ENCODE measurements around the gene SHB.

The SHB gene

GRCh38 chr9:38027714-38028113, 41.3 kb downstream of the SHB start:
- H2BK5ac ChIP-seq (ENCODE audit: low read length): no peak overlapping the region
- no peak for DNase-seq
- no peak overlapping the region for H3K56ac ChIP-seq (ENCODE audit: low read length)
- no peak overlapping the region for H3K4ac ChIP-seq (ENCODE audit: low read depth, low read length)
- H3K9ac ChIP-seq (ENCODE audit: low read length): no peak overlapping the region
- H4K5ac ChIP-seq (ENCODE audit: low read length): no peak overlapping the region
- H3K4me1 ChIP-seq (ENCODE audit: control insufficient read depth, low read depth, low read length): peaks cover 24% of the 10 kb centered on the region
- H3K36me3 ChIP-seq (ENCODE audit: control insufficient read depth, insufficient read depth, low read length): no peaks in the 10 kb centered on the region
- H2BK120ac ChIP-seq (ENCODE audit: low read depth, low read length): no peak overlapping the region
- peaks cover 94% of the 10 kb centered on the region for H3K79me2 ChIP-seq (ENCODE audit: control insufficient read depth, insufficient read depth, low read length)
- no peak overlapping the region for H3K4me2 ChIP-seq (ENCODE audit: low read length)
- H3K4me3 ChIP-seq (ENCODE audit: low read length): no peak overlapping the region
- no peak overlapping the region for H3K23ac ChIP-seq (ENCODE audit: low read length)
- no peak overlapping the region for H4K8ac ChIP-seq (ENCODE audit: low read depth, low read length)
- H3K27me3 ChIP-seq (ENCODE audit: insufficient read depth, low read length, poor library complexity): no peaks in the 10 kb centered on the region
- H2AK5ac ChIP-seq (ENCODE audit: low read length): no peak overlapping the region
- peaks cover 66% of the 10 kb centered on the region for H3K79me1 ChIP-seq (ENCODE audit: low read length)
- H2BK15ac ChIP-seq (replicated peaks; ENCODE audit: low read depth): no peak overlapping the region
- WGBS (ENCODE audit: extremely low coverage, insufficient coverage, low lambda C conversion rate): no CpG with 5 or more reads among the region's 6 CpGs
- no peak overlapping the region for H3K27ac ChIP-seq (ENCODE audit: low read depth, low read length)
- no peak overlapping the region for H3K18ac ChIP-seq (ENCODE audit: low read length)

GRCh38 chr9:38026840-38027527, 42.0 kb downstream of the SHB start:
- H3K9ac ChIP-seq (ENCODE audit: low read length): peak overlapping the region; percentile 28
- no peak overlapping the region for H2AK5ac ChIP-seq (ENCODE audit: low read length)
- no peak for DNase-seq
- H3K27ac ChIP-seq (ENCODE audit: low read depth, low read length): no peak overlapping the region
- H3K4ac ChIP-seq (ENCODE audit: low read depth, low read length): no peak overlapping the region
- H2BK5ac ChIP-seq (ENCODE audit: low read length): peak overlapping the region; percentile 2
- no peak overlapping the region for H2BK120ac ChIP-seq (ENCODE audit: low read depth, low read length)
- H3K27me3 ChIP-seq (ENCODE audit: insufficient read depth, low read length, poor library complexity): no peaks in the 10 kb centered on the region
- peaks cover 68% of the 10 kb centered on the region for H3K79me1 ChIP-seq (ENCODE audit: low read length)
- no peak overlapping the region for H3K18ac ChIP-seq (ENCODE audit: low read length)
- WGBS (ENCODE audit: extremely low coverage, insufficient coverage, low lambda C conversion rate): no CpG with 5 or more reads among the region's 6 CpGs
- H3K79me2 ChIP-seq (ENCODE audit: control insufficient read depth, insufficient read depth, low read length): peaks cover 94% of the 10 kb centered on the region
- H3K4me1 ChIP-seq (ENCODE audit: control insufficient read depth, low read depth, low read length): peaks cover 24% of the 10 kb centered on the region
- H3K56ac ChIP-seq (ENCODE audit: low read length): peak overlapping the region; percentile 74
- H3K4me2 ChIP-seq (ENCODE audit: low read length): no peak overlapping the region
- H3K23ac ChIP-seq (ENCODE audit: low read length): no peak overlapping the region
- no peak overlapping the region for H2BK15ac ChIP-seq (replicated peaks; ENCODE audit: low read depth)
- H3K36me3 ChIP-seq (ENCODE audit: control insufficient read depth, insufficient read depth, low read length): no peaks in the 10 kb centered on the region
- H4K5ac ChIP-seq (ENCODE audit: low read length): no peak overlapping the region
- H3K4me3 ChIP-seq (ENCODE audit: low read length): no peak overlapping the region
- no peak overlapping the region for H4K8ac ChIP-seq (ENCODE audit: low read depth, low read length)

GRCh38 chr9:38026021-38026809, 42.8 kb downstream of the SHB start:
- H3K36me3 ChIP-seq (ENCODE audit: control insufficient read depth, insufficient read depth, low read length): no peaks in the 10 kb centered on the region
- peaks cover 66% of the 10 kb centered on the region for H3K79me1 ChIP-seq (ENCODE audit: low read length)
- no CpG with 5 or more reads among the region's 18 CpGs for WGBS (ENCODE audit: extremely low coverage, insufficient coverage, low lambda C conversion rate)
- peaks cover 92% of the 10 kb centered on the region for H3K79me2 ChIP-seq (ENCODE audit: control insufficient read depth, insufficient read depth, low read length)
- DNase-seq: peak; percentile 76
- H4K5ac ChIP-seq (ENCODE audit: low read length): no peak overlapping the region
- no peak overlapping the region for H2BK120ac ChIP-seq (ENCODE audit: low read depth, low read length)
- no peaks in the 10 kb centered on the region for H3K27me3 ChIP-seq (ENCODE audit: insufficient read depth, low read length, poor library complexity)
- peaks cover 24% of the 10 kb centered on the region for H3K4me1 ChIP-seq (ENCODE audit: control insufficient read depth, low read depth, low read length)
- peak overlapping the region; percentile 74 for H3K56ac ChIP-seq (ENCODE audit: low read length)
- H3K4me3 ChIP-seq (ENCODE audit: low read length): no peak overlapping the region
- H2BK15ac ChIP-seq (replicated peaks; ENCODE audit: low read depth): no peak overlapping the region
- H3K4ac ChIP-seq (ENCODE audit: low read depth, low read length): no peak overlapping the region
- no peak overlapping the region for H3K4me2 ChIP-seq (ENCODE audit: low read length)
- no peak overlapping the region for H3K23ac ChIP-seq (ENCODE audit: low read length)
- peak overlapping the region; percentile 2 for H2BK5ac ChIP-seq (ENCODE audit: low read length)
- no peak overlapping the region for H4K8ac ChIP-seq (ENCODE audit: low read depth, low read length)
- H3K9ac ChIP-seq (ENCODE audit: low read length): peak overlapping the region; percentile 28
- no peak overlapping the region for H3K18ac ChIP-seq (ENCODE audit: low read length)
- no peak overlapping the region for H3K27ac ChIP-seq (ENCODE audit: low read depth, low read length)
- H2AK5ac ChIP-seq (ENCODE audit: low read length): no peak overlapping the region

- H3K4me3 ChIP-seq (ENCODE audit: low read length): no peak overlapping the region
- no peaks in the 10 kb centered on the region for H3K36me3 ChIP-seq (ENCODE audit: control insufficient read depth, insufficient read depth, low read length)
- H3K4ac ChIP-seq (ENCODE audit: low read depth, low read length): no peak overlapping the region
- no peaks in the 10 kb centered on the region for H3K27me3 ChIP-seq (ENCODE audit: insufficient read depth, low read length, poor library complexity)
- no peak overlapping the region for H2BK15ac ChIP-seq (replicated peaks; ENCODE audit: low read depth)
- H3K4me2 ChIP-seq (ENCODE audit: low read length): no peak overlapping the region
- peak; percentile 57 for DNase-seq
- H3K9ac ChIP-seq (ENCODE audit: low read length): no peak overlapping the region
- peak overlapping the region; percentile 44 for H3K56ac ChIP-seq (ENCODE audit: low read length)
- H3K23ac ChIP-seq (ENCODE audit: low read length): no peak overlapping the region
- no peak overlapping the region for H3K18ac ChIP-seq (ENCODE audit: low read length)
- no peak overlapping the region for H4K8ac ChIP-seq (ENCODE audit: low read depth, low read length)
- no peak overlapping the region for H4K5ac ChIP-seq (ENCODE audit: low read length)
- peaks cover 27% of the 10 kb centered on the region for H3K4me1 ChIP-seq (ENCODE audit: control insufficient read depth, low read depth, low read length)
- no peak overlapping the region for H2AK5ac ChIP-seq (ENCODE audit: low read length)
- WGBS (ENCODE audit: extremely low coverage, insufficient coverage, low lambda C conversion rate): no CpG with 5 or more reads among the region's 8 CpGs
- H3K79me2 ChIP-seq (ENCODE audit: control insufficient read depth, insufficient read depth, low read length): peaks cover 89% of the 10 kb centered on the region
- no peak overlapping the region for H2BK5ac ChIP-seq (ENCODE audit: low read length)
- peaks cover 64% of the 10 kb centered on the region for H3K79me1 ChIP-seq (ENCODE audit: low read length)
- H2BK120ac ChIP-seq (ENCODE audit: low read depth, low read length): no peak overlapping the region
- no peak overlapping the region for H3K27ac ChIP-seq (ENCODE audit: low read depth, low read length)
Measured at GRCh38 chr9:38025166-38025565, 43.9 kb downstream of the SHB start.

- Histone ChIP-seq H3K79me1 (ENCODE audit: low read length) (peaks cover 64% of the 10 kb centered on the region), H3K4ac (ENCODE audit: low read depth, low read length) (no peak overlapping the region), H4K5ac (ENCODE audit: low read length) (no peak overlapping the region), H3K18ac (ENCODE audit: low read length) (no peak overlapping the region), H3K27ac (ENCODE audit: low read depth, low read length) (no peak overlapping the region), H3K9ac (ENCODE audit: low read length) (no peak overlapping the region), H4K8ac (ENCODE audit: low read depth, low read length) (no peak overlapping the region), H2BK15ac (replicated peaks; ENCODE audit: low read depth) (no peak overlapping the region), H2BK5ac (ENCODE audit: low read length) (no peak overlapping the region), H3K4me1 (ENCODE audit: control insufficient read depth, low read depth, low read length) (peaks cover 32% of the 10 kb centered on the region), H3K27me3 (ENCODE audit: insufficient read depth, low read length, poor library complexity) (no peaks in the 10 kb centered on the region), H3K56ac (ENCODE audit: low read length) (peak overlapping the region; percentile 43), H2BK120ac (ENCODE audit: low read depth, low read length) (no peak overlapping the region), H2AK5ac (ENCODE audit: low read length) (no peak overlapping the region), H3K4me2 (ENCODE audit: low read length) (no peak overlapping the region), H3K79me2 (ENCODE audit: control insufficient read depth, insufficient read depth, low read length) (peaks cover 88% of the 10 kb centered on the region), H3K23ac (ENCODE audit: low read length) (no peak overlapping the region), H3K36me3 (ENCODE audit: control insufficient read depth, insufficient read depth, low read length) (no peaks in the 10 kb centered on the region), H3K4me3 (ENCODE audit: low read length) (no peak overlapping the region)
- peak; percentile 77 for DNase-seq
- no CpG with 5 or more reads among the region's 7 CpGs for WGBS (ENCODE audit: extremely low coverage, insufficient coverage, low lambda C conversion rate)
Measured at GRCh38 chr9:38024036-38024681, 44.9 kb downstream of the SHB start.

Data from mesendoderm (in vitro differentiated cells).